Measurements from ENCODE around the gene MAP4K1.

The MAP4K1 gene

GRCh38 chr19:38565691-38566105, 52.1 kb downstream of the MAP4K1 start:
- Histone ChIP-seq H3K27ac (no peak overlapping the region), H3K36me3 (no peaks in the 10 kb centered on the region), H3K9me3 (no peaks in the 10 kb centered on the region), H3K4me1 (ENCODE audit: control insufficient read depth in 1 of 2, insufficient read depth in 1 of 2, low read depth in 1 of 2, low read length in 1 of 2) (no peaks in the 10 kb centered on the region), H3K27me3 (peaks cover 59% of the 10 kb centered on the region), H3K4me3 (ENCODE audit: low read depth in 1 of 2, low read length in 1 of 2) (no peak overlapping the region)
- TF ChIP-seq, protein P1, sequence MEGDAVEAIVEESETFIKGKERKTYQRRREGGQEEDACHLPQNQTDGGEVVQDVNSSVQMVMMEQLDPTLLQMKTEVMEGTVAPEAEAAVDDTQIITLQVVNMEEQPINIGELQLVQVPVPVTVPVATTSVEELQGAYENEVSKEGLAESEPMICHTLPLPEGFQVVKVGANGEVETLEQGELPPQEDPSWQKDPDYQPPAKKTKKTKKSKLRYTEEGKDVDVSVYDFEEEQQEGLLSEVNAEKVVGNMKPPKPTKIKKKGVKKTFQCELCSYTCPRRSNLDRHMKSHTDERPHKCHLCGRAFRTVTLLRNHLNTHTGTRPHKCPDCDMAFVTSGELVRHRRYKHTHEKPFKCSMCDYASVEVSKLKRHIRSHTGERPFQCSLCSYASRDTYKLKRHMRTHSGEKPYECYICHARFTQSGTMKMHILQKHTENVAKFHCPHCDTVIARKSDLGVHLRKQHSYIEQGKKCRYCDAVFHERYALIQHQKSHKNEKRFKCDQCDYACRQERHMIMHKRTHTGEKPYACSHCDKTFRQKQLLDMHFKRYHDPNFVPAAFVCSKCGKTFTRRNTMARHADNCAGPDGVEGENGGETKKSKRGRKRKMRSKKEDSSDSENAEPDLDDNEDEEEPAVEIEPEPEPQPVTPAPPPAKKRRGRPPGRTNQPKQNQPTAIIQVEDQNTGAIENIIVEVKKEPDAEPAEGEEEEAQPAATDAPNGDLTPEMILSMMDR (IDR thresholded peaks at IDR 0.05) = no peak

DNA sequence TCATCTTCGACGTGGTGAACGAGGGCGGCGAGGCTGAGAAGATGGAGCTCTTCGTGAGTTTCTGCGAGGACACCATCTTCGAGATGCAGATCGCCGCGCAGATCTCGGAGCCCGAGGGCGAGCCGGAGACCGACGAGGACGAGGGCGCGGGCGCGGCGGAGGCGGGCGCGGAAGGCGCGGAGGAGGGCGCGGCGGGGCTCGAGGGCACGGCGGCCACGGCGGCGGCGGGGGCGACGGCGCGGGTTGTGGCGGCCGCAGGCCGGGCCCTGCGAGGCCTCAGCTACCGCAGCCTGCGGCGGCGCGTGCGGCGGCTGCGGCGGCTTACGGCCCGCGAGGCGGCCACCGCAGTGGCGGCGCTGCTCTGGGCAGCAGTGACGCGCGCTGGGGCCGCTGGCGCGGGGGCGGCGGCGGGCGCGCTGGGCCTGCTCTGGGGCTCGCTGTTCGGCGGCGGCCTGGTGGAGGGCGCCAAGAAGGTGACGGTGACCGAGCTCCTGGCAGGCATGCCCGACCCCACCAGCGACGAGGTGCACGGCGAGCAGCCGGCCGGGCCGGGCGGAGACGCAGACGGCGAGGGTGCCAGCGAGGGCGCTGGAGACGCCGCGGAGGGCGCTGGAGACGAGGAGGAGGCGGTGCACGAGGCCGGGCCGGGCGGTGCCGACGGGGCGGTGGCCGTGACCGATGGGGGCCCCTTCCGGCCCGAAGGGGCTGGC, 52.6 kb downstream of the MAP4K1 start:
- Histone ChIP-seq H3K4me1 (ENCODE audit: control insufficient read depth in 1 of 2, insufficient read depth in 1 of 2, low read depth in 1 of 2, low read length in 1 of 2) (no peaks in the 10 kb centered on the region), H3K36me3 (no peaks in the 10 kb centered on the region), H3K4me3 (ENCODE audit: low read depth in 1 of 2, low read length in 1 of 2) (no peak overlapping the region)

GRCh38 chr19:38563475-38563874, 54.3 kb downstream of the MAP4K1 start:
- Histone ChIP-seq H3K36me3 (no peaks in the 10 kb centered on the region), H3K27ac (no peak overlapping the region), H3K4me1 (ENCODE audit: control insufficient read depth in 1 of 2, insufficient read depth in 1 of 2, low read depth in 1 of 2, low read length in 1 of 2) (no peaks in the 10 kb centered on the region), H3K4me3 (ENCODE audit: low read depth in 1 of 2, low read length in 1 of 2) (no peak overlapping the region), H3K9me3 (no peaks in the 10 kb centered on the region), H3K27me3 (peaks cover 59% of the 10 kb centered on the region)
- TF ChIP-seq, protein P1 (IDR thresholded peaks at IDR 0.05) = no peak

More for the DNA sequence above, 52.6 kb downstream of the MAP4K1 start:
- no peaks in the 10 kb centered on the region for H3K9me3 ChIP-seq
- TF ChIP-seq, protein P1 (IDR thresholded peaks at IDR 0.05) = no peak
- no peak overlapping the region for H3K27ac ChIP-seq
- peaks cover 59% of the 10 kb centered on the region for H3K27me3 ChIP-seq

DNA sequence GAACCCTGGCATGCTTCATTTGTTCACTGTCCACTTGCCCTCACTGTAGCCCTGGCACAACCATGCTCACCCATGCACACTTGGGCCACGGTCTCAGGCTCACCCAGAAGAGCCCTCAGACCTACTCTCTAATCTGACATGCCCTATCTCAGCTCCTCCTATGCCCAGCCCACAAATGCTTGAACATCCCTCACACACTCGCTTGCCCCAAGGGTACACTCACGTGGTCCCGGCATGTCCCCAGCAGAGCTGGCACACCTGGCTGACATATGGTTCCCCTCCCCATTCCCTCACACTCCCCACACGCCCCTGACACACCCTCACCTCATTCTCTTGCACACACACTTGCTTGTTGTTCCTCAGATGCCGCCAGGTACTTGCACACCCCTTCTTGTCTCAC, 55.7 kb downstream of the MAP4K1 start:
- Histone ChIP-seq H3K36me3 (no peaks in the 10 kb centered on the region), H3K4me3 (ENCODE audit: low read depth in 1 of 2, low read length in 1 of 2) (no peak overlapping the region), H3K27me3 (peaks cover 53% of the 10 kb centered on the region), H3K4me1 (ENCODE audit: control insufficient read depth in 1 of 2, insufficient read depth in 1 of 2, low read depth in 1 of 2, low read length in 1 of 2) (no peaks in the 10 kb centered on the region), H3K27ac (no peak overlapping the region), H3K9me3 (no peaks in the 10 kb centered on the region)
- TF ChIP-seq, protein P1 (IDR thresholded peaks at IDR 0.05) = no peak

DNA sequence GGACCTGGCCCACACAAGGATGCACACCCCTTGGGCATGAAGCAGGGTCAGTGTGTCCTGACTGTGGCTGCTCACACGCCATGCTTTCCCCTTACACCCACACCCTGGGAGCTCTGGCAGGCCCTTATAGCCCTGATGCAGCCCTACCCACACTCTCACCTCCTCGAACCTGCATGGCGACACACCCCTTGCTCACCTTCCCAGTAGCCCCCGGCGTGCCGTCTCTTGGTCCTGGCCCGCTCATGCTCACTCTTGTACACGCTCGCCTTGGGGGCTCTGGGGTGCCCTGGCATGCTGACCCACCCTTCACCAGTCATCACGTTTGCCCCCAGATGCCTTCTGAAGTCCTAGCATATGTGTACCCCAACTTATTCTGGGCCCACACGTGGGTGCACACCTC, 56.1 kb downstream of the MAP4K1 start:
- Histone ChIP-seq H3K9me3 (no peaks in the 10 kb centered on the region), H3K36me3 (no peaks in the 10 kb centered on the region), H3K27me3 (peaks cover 49% of the 10 kb centered on the region), H3K4me3 (ENCODE audit: low read depth in 1 of 2, low read length in 1 of 2) (no peak overlapping the region), H3K4me1 (ENCODE audit: control insufficient read depth in 1 of 2, insufficient read depth in 1 of 2, low read depth in 1 of 2, low read length in 1 of 2) (no peaks in the 10 kb centered on the region), H3K27ac (no peak overlapping the region)
- TF ChIP-seq, protein P1 (IDR thresholded peaks at IDR 0.05) = no peak

Measured in neutrophil (primary cell).